OCI-LY3 (cell line): Measurements from ENCODE around the gene CCDC167.

ENCODE experiments used
- EZH2phosphoT487 ChIP-seq: fragments of 200-600 bp; shearing (Covaris generic); IDR thresholded peaks from 2 replicates; pipeline ENCODE4 v1.6.1; 2018; ENCODE audit warnings: antibody characterized with exemption, mixed run types, low read depth
- TF ChIP-seq, protein P1 (sequence below): fragments of 200-600, 300-600 bp; sonication (generic); IDR thresholded peaks from 2 replicates; pipeline ENCODE4 v1.5.1; 2014; ENCODE audit warnings: antibody characterized with exemption, low read length, low read depth

DNA sequence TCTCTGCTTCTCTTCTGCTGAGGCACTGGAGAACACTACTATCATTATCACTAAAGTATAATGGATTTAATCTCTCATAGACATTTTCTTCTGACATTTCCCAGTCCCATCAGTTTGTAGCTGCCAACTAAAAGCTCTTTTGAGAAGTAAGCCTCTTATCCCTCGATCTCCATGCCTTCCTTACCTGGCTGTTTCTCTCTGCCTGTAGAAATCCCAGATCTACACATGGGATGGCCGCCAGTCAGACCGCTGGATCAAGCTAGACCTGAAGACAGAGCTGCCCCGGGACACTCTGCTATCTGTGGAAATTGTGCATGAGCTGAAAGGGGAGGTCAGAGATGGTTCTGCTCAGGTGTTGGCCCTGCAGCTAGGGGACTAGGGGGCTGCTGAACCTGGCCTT lies 25.4 kb downstream of the CCDC167 start:
- TF ChIP-seq, protein P1, sequence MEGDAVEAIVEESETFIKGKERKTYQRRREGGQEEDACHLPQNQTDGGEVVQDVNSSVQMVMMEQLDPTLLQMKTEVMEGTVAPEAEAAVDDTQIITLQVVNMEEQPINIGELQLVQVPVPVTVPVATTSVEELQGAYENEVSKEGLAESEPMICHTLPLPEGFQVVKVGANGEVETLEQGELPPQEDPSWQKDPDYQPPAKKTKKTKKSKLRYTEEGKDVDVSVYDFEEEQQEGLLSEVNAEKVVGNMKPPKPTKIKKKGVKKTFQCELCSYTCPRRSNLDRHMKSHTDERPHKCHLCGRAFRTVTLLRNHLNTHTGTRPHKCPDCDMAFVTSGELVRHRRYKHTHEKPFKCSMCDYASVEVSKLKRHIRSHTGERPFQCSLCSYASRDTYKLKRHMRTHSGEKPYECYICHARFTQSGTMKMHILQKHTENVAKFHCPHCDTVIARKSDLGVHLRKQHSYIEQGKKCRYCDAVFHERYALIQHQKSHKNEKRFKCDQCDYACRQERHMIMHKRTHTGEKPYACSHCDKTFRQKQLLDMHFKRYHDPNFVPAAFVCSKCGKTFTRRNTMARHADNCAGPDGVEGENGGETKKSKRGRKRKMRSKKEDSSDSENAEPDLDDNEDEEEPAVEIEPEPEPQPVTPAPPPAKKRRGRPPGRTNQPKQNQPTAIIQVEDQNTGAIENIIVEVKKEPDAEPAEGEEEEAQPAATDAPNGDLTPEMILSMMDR = no peak
- no peak for TF ChIP-seq EZH2phosphoT487
